GM12874 (cell line): ENCODE results near the gene PGS1.

Experiments
- TF ChIP-seq, protein P1 (sequence below): IDR thresholded peaks from 2 replicates; pipeline ENCODE4 v1.5.1; 2011; ENCODE audit warnings: low read depth, mild to moderate bottlenecking, control low read depth, low read length, moderate library complexity; ENCODE audit not compliant: insufficient read depth

Gene PGS1

DNA sequence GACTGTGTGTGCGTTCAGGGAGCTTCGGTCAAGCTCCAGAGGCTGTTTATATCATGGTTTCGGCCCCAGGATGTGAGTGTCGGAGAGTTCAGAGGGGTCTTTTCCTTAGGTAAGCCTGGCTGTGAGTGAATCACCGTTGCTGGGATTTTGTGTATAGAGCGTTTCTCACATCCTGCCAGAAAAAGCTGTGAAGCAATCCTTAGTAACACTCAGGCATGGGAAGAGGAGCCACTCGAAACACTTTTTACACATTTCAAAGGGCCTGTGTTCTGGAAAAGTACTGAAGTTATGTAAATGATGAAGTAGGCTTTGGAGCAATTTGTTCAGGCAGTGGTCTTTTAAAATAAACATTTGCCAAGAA lies 662 bp downstream of the PGS1 start:
- TF ChIP-seq, protein P1, sequence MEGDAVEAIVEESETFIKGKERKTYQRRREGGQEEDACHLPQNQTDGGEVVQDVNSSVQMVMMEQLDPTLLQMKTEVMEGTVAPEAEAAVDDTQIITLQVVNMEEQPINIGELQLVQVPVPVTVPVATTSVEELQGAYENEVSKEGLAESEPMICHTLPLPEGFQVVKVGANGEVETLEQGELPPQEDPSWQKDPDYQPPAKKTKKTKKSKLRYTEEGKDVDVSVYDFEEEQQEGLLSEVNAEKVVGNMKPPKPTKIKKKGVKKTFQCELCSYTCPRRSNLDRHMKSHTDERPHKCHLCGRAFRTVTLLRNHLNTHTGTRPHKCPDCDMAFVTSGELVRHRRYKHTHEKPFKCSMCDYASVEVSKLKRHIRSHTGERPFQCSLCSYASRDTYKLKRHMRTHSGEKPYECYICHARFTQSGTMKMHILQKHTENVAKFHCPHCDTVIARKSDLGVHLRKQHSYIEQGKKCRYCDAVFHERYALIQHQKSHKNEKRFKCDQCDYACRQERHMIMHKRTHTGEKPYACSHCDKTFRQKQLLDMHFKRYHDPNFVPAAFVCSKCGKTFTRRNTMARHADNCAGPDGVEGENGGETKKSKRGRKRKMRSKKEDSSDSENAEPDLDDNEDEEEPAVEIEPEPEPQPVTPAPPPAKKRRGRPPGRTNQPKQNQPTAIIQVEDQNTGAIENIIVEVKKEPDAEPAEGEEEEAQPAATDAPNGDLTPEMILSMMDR: no peak

DNA sequence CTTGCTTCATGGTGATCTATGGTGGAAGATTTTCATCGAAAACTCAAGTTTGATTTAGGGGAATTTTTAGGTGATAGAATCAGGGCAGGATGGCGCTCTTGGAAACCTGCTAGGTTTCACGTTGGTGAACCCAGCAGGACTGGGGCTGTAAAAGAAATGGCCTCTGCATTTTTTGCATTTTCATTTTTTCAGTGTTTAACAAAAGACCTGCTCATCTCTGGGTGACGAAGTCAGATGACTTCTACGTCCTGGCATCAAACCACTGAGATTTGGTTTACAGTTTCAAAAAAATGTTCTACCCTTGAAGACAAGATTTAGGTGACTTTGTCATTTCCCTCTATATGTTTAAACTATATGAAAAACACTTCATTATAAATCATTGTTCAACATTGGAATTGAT lies 1.9 kb downstream of the PGS1 start:
- TF ChIP-seq, protein P1: no peak

DNA sequence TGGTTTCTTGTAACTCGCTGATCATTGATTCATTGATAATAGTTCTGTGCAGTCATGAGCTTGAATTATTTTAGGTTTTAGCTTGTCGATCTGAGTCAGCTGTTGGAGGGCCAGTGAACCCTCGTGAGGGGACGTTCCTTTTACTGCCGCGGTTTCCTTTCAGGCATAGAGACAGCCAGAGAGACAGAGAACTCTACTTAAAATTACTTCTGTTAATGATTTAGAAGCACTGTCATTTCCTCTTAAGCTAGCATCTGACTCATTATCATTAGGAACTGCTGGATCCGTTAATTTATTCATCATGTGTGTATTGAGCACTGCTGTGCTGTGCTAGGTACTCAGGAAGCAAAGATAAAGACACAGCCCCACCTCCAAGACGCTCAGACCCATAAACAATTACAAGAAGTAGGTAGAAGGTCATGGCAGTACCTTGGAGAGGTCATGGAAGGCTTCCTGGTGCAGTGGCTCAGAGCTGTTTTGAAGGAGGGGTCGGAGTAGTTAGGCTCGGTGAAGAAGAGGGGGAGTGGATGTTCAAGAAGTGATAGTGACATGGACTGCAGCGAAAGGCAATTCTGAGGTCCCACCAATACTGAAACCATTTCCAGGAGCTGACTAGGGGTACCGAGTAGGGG lies 3.3 kb downstream of the PGS1 start:
- TF ChIP-seq, protein P1: no peak

DNA sequence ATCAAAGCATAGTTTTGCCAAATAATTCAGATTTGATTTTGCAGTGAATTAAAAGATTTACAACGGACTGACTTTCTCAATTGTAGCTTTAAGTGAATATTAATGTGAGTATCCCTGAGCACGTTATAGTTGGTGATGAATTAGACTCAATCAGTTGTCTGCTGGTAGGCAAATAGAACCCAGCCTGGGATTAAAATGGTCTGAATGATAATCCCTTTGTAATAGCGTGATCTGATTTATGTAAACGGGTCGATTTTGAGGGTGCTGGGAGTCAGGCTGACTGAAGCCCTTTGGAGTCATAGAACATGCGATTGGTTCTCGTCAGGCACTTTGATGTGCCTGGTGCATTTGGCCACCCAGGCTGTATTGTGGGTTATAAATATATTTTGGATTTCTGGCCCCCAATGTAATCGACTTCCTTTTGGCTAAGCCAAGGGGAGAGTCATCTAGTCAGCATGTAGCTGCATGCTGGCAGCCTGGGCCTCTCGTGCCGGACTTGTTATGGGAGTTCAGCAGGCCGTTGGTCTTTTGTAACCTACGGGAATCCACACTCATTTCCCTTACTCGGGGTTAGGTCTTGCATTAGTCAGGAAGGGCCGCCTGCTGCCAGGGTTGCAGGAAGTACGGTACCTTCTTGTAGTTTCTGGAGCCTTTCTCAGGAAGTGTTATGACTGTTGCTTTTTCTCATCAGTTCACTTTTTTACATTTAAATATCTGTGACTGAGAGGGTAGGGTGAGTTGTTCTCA lies 5.4 kb downstream of the PGS1 start:
- TF ChIP-seq, protein P1: no peak

DNA sequence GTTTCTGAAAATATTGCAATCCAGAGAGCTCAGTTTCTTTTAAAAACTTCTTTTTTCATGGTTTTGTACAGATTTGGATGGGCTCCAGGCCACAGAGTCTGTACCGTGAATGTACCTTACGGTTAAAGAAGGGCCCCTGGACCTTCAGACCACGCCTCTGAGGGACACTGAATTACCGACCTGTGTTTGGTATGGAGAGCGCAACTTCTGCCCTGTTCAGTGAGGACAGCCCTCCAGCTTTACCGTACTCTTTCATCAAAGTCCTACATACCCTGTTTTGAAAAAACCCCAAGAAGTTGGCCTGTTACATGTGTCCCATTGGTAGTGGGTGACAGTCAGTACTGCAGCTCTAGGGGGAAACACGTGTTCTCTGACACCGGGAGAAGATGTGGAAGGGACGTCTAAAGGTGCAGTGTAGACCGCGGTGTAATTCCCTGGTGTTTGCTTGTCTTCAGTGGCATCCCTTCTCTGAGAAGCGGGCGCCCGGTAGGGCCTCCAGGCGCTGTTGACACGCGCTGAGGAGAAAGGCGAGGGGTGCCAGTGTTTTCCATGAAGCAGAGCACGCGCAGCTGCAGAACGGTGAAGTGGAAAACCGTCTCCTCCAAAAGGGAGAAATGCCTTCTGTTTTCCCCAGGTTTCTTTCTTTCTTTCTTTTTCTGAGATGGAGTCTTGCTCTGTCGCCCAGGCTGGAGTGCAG lies 6.2 kb downstream of the PGS1 start:
- TF ChIP-seq, protein P1: no peak

DNA sequence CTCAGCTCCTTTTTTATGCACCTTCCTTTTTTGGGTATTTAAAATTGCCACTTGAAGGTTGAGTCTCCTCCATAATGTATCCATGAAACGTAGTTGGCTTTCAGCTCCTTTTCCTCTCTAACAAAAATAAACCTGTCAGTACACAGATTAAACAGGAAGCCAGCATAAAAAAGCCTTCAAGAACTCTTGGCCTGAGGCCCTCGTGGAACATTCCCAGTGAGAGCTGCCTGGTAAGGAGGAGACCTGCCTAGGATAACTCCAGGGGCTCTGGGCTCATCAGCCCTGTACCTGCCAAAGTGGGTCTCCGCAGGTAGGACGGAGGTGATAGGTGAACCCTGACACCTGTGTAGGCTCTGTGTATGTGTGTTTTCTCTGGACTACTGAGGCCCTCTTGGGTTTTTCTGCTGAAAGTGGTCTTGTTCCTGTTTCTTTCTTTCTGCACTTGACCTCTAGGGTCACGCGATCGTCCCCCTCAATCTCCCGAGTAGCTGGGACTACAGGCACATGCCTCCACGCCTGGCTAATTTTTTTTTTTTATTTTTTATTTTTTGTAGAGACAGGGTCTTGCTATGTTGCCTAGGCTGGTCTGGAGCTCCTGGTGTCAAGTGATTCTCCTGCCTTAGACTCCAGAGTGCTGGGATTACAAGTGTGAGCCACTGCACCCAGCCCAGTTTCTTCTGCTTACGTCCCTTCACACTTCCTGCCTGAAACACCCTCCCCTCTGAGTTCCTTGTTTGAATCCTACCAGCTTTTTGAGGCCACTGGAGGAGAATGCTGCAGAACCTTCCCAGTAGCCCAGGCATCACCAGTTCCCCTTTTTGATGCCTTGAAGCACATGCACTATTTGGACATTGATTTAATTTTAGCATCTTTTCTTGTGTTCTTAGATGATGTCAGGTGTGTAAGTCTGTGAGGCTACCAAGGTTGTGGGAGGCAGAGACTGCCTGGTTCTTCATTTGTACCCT lies 9.8 kb downstream of the PGS1 start:
- TF ChIP-seq, protein P1: no peak
